D721Med (cell line): ENCODE measurements around the gene SLC25A21.

Experiments
- DNase-seq: peaks from one replicate; pipeline ENCODE4 v3.0.0; 2011; ENCODE audit warnings: low spot score; ENCODE audit not compliant: insufficient read length
- FAIRE-seq: peaks from 2 replicates; lab custom pipeline; 2011; peaks lifted over from hg19 to GRCh38; lab: Jason Lieb, UNC
- TF ChIP-seq, protein P1 (sequence below): IDR thresholded peaks from 2 replicates; pipeline ENCODE4 v1.5.1; 2012; ENCODE audit warnings: mild to moderate bottlenecking, control low read depth; ENCODE audit not compliant: insufficient read depth; ENCODE audit errors: missing control alignments

The SLC25A21 gene

GRCh38 chr14:36653962-36654793 lies 518.2 kb downstream of the SLC25A21 start:
- FAIRE-seq (no peak), DNase-seq (no peak)
- TF ChIP-seq, protein P1, sequence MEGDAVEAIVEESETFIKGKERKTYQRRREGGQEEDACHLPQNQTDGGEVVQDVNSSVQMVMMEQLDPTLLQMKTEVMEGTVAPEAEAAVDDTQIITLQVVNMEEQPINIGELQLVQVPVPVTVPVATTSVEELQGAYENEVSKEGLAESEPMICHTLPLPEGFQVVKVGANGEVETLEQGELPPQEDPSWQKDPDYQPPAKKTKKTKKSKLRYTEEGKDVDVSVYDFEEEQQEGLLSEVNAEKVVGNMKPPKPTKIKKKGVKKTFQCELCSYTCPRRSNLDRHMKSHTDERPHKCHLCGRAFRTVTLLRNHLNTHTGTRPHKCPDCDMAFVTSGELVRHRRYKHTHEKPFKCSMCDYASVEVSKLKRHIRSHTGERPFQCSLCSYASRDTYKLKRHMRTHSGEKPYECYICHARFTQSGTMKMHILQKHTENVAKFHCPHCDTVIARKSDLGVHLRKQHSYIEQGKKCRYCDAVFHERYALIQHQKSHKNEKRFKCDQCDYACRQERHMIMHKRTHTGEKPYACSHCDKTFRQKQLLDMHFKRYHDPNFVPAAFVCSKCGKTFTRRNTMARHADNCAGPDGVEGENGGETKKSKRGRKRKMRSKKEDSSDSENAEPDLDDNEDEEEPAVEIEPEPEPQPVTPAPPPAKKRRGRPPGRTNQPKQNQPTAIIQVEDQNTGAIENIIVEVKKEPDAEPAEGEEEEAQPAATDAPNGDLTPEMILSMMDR, result no peak

- DNase-seq (no peak), FAIRE-seq (no peak)
- TF ChIP-seq, protein P1, result no peak
Measured at GRCh38 chr14:36653413-36653812, 519.0 kb downstream of the SLC25A21 start.

GRCh38 chr14:36652542-36653201 lies 519.7 kb downstream of the SLC25A21 start:
- no peak for FAIRE-seq
- no peak for DNase-seq
- TF ChIP-seq, protein P1, result no peak

DNA sequence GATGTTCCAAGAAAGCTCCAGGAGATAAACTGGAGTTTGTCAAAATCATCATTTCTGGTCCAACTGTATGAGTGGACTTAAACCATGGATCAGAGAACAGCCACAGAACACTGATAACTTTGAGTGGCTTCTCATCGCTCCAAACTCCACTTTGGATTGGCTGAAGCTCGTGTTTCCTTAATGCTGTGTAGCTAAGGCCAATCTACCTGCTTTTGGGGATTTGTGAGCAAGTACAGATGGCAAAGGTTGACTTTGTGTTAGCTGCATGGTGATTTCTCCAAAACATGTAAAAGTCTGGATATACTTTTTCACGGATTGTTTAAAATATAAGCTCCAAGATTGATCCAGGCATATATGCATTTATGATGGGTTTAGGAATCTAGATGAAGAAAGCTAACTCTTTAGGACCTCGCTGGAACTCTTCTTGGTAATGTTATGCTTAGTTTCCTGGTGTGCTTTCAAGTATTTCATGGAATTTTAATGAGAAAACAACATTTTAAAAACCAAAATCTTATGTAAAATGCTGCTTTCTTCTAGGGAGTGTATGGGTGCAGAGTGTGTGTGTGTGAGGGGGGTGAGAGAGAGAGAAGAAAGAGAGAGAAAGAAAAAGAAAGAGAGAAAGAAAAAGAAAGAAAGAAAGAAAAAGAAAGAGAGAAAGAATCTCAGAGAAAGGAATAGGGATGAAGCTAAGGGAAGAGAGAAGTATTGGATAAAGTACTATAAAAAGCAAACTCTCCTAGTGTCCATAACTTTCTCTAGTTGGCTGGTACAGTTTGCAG lies 522.3 kb downstream of the SLC25A21 start:
- no peak for DNase-seq
- TF ChIP-seq, protein P1, result no peak
- FAIRE-seq, result no peak

- no peak for FAIRE-seq
- TF ChIP-seq, protein P1, result peak; percentile 35
- no peak for DNase-seq
Measured at GRCh38 chr14:36647824-36648753, 524.3 kb downstream of the SLC25A21 start.

DNA sequence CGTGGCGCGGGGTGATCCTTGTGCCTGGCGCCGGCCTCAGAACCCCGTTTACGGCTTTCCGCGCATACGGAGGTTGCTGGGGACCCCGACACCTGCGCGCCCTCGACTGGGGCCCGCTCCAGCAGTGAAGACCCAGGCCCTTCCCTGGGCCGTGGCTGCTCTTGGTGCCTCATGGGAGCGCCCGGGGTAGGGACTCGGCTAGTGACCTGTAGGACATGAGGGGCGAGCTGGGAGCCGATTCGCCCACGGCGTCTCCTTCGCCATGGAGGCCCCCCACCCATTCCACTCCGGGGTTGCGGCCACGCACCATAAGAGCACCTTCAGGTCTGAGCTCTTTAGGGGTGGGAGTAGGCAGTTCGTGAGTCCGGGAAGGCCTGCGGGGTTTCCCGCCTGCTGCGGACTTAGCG lies 525.0 kb downstream of the SLC25A21 start:
- FAIRE-seq, result no peak
- TF ChIP-seq, protein P1, result no peak
- no peak for DNase-seq
